Measurements from ENCODE around the gene B3GALT6. TPM values are rescaled to one million over a fixed set of nuclear protein-coding genes. Genes with fewer than 3 reads are reported as not detected.

B3GALT6 gene
- total RNA-seq, 1 donor, result 24.7 TPM

DNA sequence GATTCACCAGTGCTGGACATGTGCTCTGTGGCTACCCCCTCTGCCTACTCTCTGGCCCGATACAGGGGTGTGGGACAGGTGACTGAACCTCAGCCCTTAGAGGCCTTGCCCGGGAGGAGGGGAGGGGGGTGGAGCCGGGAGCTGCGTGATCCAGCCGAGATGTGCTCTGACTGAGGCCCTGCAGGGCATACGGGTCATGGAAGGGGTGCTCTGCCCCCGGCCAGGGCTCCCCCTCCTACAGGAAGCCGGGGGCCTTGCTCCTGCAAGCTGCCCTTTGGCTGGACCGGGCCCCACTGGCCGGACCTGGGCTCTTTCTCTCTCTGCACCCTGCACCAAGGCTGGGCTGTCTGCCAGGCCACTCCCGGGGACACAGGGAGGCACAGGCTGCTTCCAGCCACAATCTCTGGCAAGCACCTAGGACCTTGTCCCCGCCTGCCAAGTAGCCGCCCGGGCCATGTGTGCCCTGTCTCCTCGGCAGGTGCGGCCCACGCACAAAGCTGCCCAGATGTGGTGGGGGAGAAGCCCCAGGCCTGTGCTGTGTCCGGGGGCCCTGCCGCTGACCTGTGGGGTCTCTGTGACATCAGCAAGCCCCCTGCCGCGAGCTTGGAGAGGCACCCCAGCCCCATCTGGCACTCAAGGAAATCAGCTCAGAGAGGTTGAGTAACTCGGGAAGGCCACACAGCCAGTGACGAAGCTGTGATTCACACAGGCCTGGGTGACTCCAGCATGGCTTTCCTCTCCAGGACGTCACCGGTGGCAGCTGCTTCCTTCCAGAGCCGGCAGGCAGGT is 49.7 kb downstream of the B3GALT6 start:
- H3K4me3 ChIP-seq (ENCODE audit: low read depth, low read length), result no peak overlapping the region
- DNase-seq (ENCODE audit: low read depth), result peak; percentile 41
- TF ChIP-seq, protein P1, sequence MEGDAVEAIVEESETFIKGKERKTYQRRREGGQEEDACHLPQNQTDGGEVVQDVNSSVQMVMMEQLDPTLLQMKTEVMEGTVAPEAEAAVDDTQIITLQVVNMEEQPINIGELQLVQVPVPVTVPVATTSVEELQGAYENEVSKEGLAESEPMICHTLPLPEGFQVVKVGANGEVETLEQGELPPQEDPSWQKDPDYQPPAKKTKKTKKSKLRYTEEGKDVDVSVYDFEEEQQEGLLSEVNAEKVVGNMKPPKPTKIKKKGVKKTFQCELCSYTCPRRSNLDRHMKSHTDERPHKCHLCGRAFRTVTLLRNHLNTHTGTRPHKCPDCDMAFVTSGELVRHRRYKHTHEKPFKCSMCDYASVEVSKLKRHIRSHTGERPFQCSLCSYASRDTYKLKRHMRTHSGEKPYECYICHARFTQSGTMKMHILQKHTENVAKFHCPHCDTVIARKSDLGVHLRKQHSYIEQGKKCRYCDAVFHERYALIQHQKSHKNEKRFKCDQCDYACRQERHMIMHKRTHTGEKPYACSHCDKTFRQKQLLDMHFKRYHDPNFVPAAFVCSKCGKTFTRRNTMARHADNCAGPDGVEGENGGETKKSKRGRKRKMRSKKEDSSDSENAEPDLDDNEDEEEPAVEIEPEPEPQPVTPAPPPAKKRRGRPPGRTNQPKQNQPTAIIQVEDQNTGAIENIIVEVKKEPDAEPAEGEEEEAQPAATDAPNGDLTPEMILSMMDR (IDR thresholded peaks at IDR 0.05; ENCODE audit: insufficient read depth, low read length), result no peak

DNA sequence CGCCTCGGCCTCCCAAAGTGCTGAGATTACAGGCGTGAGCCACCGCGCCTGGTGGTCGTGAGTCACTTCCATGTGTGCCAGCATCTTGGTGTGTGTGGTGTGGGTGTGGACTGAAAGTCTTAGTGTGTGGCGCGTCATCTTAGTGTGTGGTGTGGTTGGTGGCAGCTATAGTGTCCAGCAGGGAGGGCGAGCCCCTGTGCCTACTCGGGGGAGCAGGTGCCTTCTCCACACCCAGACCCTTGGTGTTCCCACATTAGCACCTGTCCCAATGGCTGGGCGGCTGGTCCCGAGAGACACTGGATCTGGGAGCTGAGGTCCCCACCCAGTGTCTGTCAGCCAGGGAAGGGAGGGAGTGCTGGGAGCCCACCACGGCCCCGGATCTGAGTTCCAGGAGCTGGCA is 51.0 kb downstream of the B3GALT6 start:
- H3K4me3 ChIP-seq (ENCODE audit: low read depth, low read length), result no peak overlapping the region
- no peak for DNase-seq (ENCODE audit: low read depth)
- TF ChIP-seq, protein P1 (IDR thresholded peaks at IDR 0.05; ENCODE audit: insufficient read depth, low read length), result no peak

DNA sequence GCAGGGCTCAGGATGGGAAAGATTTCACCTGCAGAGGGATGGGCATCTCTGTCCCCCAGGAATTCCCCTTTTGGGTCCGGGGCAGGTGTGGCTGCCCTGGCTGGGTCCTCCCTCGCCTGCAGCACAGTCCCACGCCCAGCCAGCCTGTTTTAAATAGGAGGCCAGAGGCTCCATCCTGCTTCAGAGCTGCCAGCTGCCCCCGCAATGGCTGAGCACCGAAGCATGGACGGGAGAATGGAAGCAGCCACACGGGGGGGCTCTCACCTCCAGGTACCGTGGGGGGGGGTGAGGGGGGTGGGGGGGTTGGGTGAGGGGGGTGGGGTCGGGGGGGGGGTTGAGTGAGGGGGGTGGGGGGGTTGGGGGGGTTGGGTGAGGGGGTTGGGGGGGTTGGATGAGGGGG is 51.8 kb downstream of the B3GALT6 start:
- DNase-seq (ENCODE audit: low read depth), result no peak
- no peak overlapping the region for H3K4me3 ChIP-seq (ENCODE audit: low read depth, low read length)
- TF ChIP-seq, protein P1 (IDR thresholded peaks at IDR 0.05; ENCODE audit: insufficient read depth, low read length), result no peak

Other genes with a start within 250 kb of the B3GALT6 start
- gene HES4, start 232.1 kb upstream of the B3GALT6 start, total RNA-seq (ENCODE audit: low replicate concordance), result 0.36 and 0.82 TPM in 2 replicates
- gene ISG15, start 218.7 kb upstream of the B3GALT6 start, total RNA-seq (ENCODE audit: low replicate concordance), result 34.7 and 39.6 TPM in 2 replicates
- gene AGRN, start 212.1 kb upstream of the B3GALT6 start, total RNA-seq (ENCODE audit: low replicate concordance), result 7.9 and 85.7 TPM in 2 replicates
- not detected in 2 replicates for gene RNF223, start 157.9 kb upstream of the B3GALT6 start, total RNA-seq (ENCODE audit: low replicate concordance)
- 6.1 and 7.7 TPM in 2 replicates for gene C1orf159, start 116.1 kb upstream of the B3GALT6 start, total RNA-seq (ENCODE audit: low replicate concordance)
- gene TTLL10, start 58.4 kb upstream of the B3GALT6 start, total RNA-seq (ENCODE audit: low replicate concordance), result not detected in 2 replicates
- not detected in 2 replicates for gene TNFRSF18, start 25.6 kb upstream of the B3GALT6 start, total RNA-seq (ENCODE audit: low replicate concordance)
- 0.65 TPM in 1 of 2 replicates, not detected in the other for gene TNFRSF4, start 18.1 kb upstream of the B3GALT6 start, total RNA-seq (ENCODE audit: low replicate concordance)
- gene SDF4, start 236 bp upstream of the B3GALT6 start, total RNA-seq (ENCODE audit: low replicate concordance), result 91.6 and 126 TPM in 2 replicates
- 0.65 and 1.4 TPM in 2 replicates for gene C1QTNF12, start 14.5 kb downstream of the B3GALT6 start, total RNA-seq (ENCODE audit: low replicate concordance)
- 19.9 and 35.3 TPM in 2 replicates for gene UBE2J2, start 41.6 kb downstream of the B3GALT6 start, total RNA-seq (ENCODE audit: low replicate concordance)
- 0.54 and 0.74 TPM in 2 replicates for gene SCNN1D, start 48.2 kb downstream of the B3GALT6 start, total RNA-seq (ENCODE audit: low replicate concordance)
- 43.2 and 106 TPM in 2 replicates for gene ACAP3, start 75.7 kb downstream of the B3GALT6 start, total RNA-seq (ENCODE audit: low replicate concordance)
- 21.3 and 25.9 TPM in 2 replicates for gene PUSL1, start 76.4 kb downstream of the B3GALT6 start, total RNA-seq (ENCODE audit: low replicate concordance)
- gene INTS11, start 92.4 kb downstream of the B3GALT6 start, total RNA-seq (ENCODE audit: low replicate concordance), result 35.0 and 53.1 TPM in 2 replicates
- 9.4 and 17.7 TPM in 2 replicates for gene CPTP, start 92.6 kb downstream of the B3GALT6 start, total RNA-seq (ENCODE audit: low replicate concordance)
- gene TAS1R3, start 99.0 kb downstream of the B3GALT6 start, total RNA-seq (ENCODE audit: low replicate concordance), result 0.09 and 0.57 TPM in 2 replicates
- gene DVL1, start 117.2 kb downstream of the B3GALT6 start, total RNA-seq (ENCODE audit: low replicate concordance), result 31.3 and 89.0 TPM in 2 replicates
- gene MXRA8, start 126.3 kb downstream of the B3GALT6 start, total RNA-seq (ENCODE audit: low replicate concordance), result 367 and 605 TPM in 2 replicates
- gene AURKAIP1, start 143.0 kb downstream of the B3GALT6 start, total RNA-seq (ENCODE audit: low replicate concordance), result 71.1 and 82.0 TPM in 2 replicates
- 102 and 133 TPM in 2 replicates for gene CCNL2, start 167.1 kb downstream of the B3GALT6 start, total RNA-seq (ENCODE audit: low replicate concordance)
- gene MRPL20, start 175.1 kb downstream of the B3GALT6 start, total RNA-seq (ENCODE audit: low replicate concordance), result 104 and 123 TPM in 2 replicates
- gene ANKRD65, start 189.0 kb downstream of the B3GALT6 start, total RNA-seq (ENCODE audit: low replicate concordance), result 1.7 and 2.4 TPM in 2 replicates
- 1.8 and 2.9 TPM in 2 replicates for gene VWA1, start 203.5 kb downstream of the B3GALT6 start, total RNA-seq (ENCODE audit: low replicate concordance)
- gene ATAD3C, start 217.5 kb downstream of the B3GALT6 start, total RNA-seq (ENCODE audit: low replicate concordance), result under 0.01 TPM in 1 of 2 replicates, not detected in the other
- gene ATAD3B, start 239.5 kb downstream of the B3GALT6 start, total RNA-seq (ENCODE audit: low replicate concordance), result 5.2 and 15.7 TPM in 2 replicates

All from fibroblast of the aortic adventitia (primary cell).